Esophagus muscularis mucosa (tissue), 4 donors: ENCODE data around the gene TMEM9. TPM values are rescaled to one million over a fixed set of nuclear protein-coding genes. Genes with fewer than 3 reads are reported as not detected.
A peak's percentile ranks its signal among the peaks of the same experiment; 100 is the strongest.

Experiments
- DNase-seq: peaks from one replicate; pipeline ENCODE4 v3.0.0-alpha.2; 2017; ENCODE audit errors: extremely low spot score
- H3K27ac ChIP-seq, 4 donors: fragments of 200-600 bp; sonication (generic); replicated peaks in 1 of 4; 1 replicate in 3 of 4; 2 replicates in 1 of 4; pipeline ENCODE4 v1.5.1; 2016 to 2019; ENCODE audit warnings: mild to moderate bottlenecking in 1 of 4
- H3K27me3 ChIP-seq, 4 donors: fragments of 200-600 bp; sonication (generic); one replicate each; pipeline versions ENCODE4 v1.5.1 to v1.6.0; 2016 to 2019
- H3K36me3 ChIP-seq, 4 donors: fragments of 200-600 bp; sonication (generic); one replicate each; pipeline ENCODE4 v1.5.1; 2016 to 2019
- H3K4me1 ChIP-seq, 4 donors: fragments of 200-600 bp; sonication (generic); one replicate each; pipeline ENCODE4 v1.5.1; 2016 to 2019
- H3K4me3 ChIP-seq, 4 donors: fragments of 200-600 bp; sonication (generic); 1 replicate in 2 of 4; 2 replicates in 2 of 4; pipeline ENCODE4 v1.5.1; 2016 to 2019; ENCODE audit warnings: mild to moderate bottlenecking in 4 of 4, moderate library complexity in 1 of 4
- H3K9me3 ChIP-seq, 4 donors: fragments of 200-600 bp; sonication (generic); 1 replicate in 3 of 4; 2 replicates in 1 of 4; pipeline ENCODE4 v1.5.1; 2016 to 2019
- EP300 ChIP-seq: sonication (generic); formaldehyde crosslinking; IDR thresholded peaks from one replicate; pipeline ENCODE4 v1.6.1; 2017; ENCODE audit warnings: antibody characterized with exemption
- POLR2A ChIP-seq: fragments of 450-650 bp; IDR thresholded peaks from one replicate; pipeline ENCODE4 v1.6.1; 2017; ENCODE audit warnings: antibody characterized with exemption, moderate library complexity, mild to moderate bottlenecking, low read depth
- POLR2AphosphoS5 ChIP-seq, 2 donors: sonication (generic); formaldehyde crosslinking; IDR thresholded peaks; one replicate each; pipeline ENCODE4 v1.6.1; 2017; ENCODE audit warnings: antibody characterized with exemption in 2 of 2
- whole genome bisulfite sequencing: methylation state at CpG from one replicate; pipeline ENCODE4 v1.1.5; 2018; 5-methylcytosine and 5-hydroxymethylcytosine counted together
- intact Hi-C: fragments of 100-400 bp; cut with DNase I; formaldehyde crosslinking; loops from one replicate; pipeline ENCODE4 v1.15.1; 2023
- total RNA-seq, 4 donors: library from RNA; depleted of rRNA; stranded (reverse); fragments of >200 nt; gene quantifications; one replicate each; pipeline versions ENCODE4 v1.1.0 to v1.2.1, GENCODE V29; 2016
- TF ChIP-seq, protein P1 (sequence below), 3 experiments: fragments of 200-600 bp in 2 of 3; fragments of 450-650 bp in 1 of 3; sonication (generic) in 2 of 3; IDR thresholded peaks; one replicate each; pipeline ENCODE4 v1.5.1; 2017 to 2019; ENCODE audit warnings: antibody characterized with exemption in 3 of 3, mild to moderate bottlenecking in 2 of 3, moderate library complexity in 1 of 3

Gene TMEM9
- total RNA-seq, 4 donors from 2014 or later: 40.1 to 56.1 (median 49.5) TPM

DNA sequence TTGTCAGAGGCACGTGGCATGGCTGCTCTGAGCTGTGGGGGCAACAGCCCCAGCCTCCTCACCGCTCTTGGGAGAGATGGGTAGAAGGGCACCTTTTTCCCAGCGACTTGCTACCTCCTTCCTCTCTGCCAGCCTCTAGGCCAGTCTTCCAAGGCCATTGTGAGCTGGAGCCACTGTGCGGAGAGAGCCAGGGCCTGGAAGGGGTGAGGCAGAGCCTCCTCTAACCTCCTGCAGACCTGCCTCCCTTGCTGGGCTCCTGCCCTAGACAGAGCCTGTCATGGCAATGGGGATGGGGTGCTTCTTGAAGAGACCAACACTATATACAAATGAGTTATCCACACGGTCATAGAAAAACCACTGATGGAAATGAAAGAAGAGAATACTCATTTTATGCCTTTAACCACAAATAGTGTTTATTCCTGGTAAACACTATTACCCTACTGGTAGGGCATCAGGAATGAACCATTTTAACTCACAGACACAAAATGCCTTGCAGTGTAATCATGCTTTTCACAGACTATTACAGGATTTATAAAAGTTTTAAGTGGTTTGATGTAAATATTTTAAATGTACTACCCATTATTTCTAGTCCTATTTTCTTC lies 31.4 kb upstream of the TMEM9 start:
- DNase-seq: no peak
- intact Hi-C loops: no loop called here
- H3K27ac ChIP-seq: no peak overlapping the region
- no peaks in the 10 kb centered on the region for H3K36me3 ChIP-seq
- no peaks in the 10 kb centered on the region for H3K9me3 ChIP-seq
- H3K4me1 ChIP-seq: no peaks in the 10 kb centered on the region
- 87% methylated on average over 5 of the region's 5 CpGs for WGBS
- H3K27me3 ChIP-seq: peaks cover 0 to 3% (median 0%) of the 10 kb centered on the region in 4 donors
- TF ChIP-seq, protein P1, sequence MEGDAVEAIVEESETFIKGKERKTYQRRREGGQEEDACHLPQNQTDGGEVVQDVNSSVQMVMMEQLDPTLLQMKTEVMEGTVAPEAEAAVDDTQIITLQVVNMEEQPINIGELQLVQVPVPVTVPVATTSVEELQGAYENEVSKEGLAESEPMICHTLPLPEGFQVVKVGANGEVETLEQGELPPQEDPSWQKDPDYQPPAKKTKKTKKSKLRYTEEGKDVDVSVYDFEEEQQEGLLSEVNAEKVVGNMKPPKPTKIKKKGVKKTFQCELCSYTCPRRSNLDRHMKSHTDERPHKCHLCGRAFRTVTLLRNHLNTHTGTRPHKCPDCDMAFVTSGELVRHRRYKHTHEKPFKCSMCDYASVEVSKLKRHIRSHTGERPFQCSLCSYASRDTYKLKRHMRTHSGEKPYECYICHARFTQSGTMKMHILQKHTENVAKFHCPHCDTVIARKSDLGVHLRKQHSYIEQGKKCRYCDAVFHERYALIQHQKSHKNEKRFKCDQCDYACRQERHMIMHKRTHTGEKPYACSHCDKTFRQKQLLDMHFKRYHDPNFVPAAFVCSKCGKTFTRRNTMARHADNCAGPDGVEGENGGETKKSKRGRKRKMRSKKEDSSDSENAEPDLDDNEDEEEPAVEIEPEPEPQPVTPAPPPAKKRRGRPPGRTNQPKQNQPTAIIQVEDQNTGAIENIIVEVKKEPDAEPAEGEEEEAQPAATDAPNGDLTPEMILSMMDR (IDR thresholded peaks at IDR 0.05): no peak
- TF ChIP-seq POLR2A (no peak), EP300 (no peak), POLR2AphosphoS5 (IDR thresholded peaks at IDR 0.05) (no peak)
- no peak overlapping the region for H3K4me3 ChIP-seq

DNA sequence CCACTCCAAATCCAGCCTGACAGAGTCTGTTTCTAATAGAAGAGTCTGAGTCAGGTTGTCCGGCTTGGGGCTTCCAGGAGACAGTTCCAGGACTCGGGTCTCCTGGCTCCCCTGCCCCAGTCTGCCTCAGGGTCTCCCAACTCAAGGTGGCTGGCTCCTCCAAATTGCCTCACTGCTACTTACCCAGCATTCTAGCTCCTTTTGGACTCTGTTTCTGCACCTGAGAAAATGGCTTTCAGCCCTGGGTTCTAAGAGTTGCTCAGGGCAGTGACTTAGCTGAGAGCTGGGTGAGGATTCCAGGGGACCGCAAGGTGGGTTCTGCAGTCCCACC lies 30.8 kb upstream of the TMEM9 start:
- Histone ChIP-seq H3K27ac (no peak overlapping the region), H3K27me3 (no peaks in the 10 kb centered on the region), H3K4me1 (no peaks in the 10 kb centered on the region), H3K4me3 (no peak overlapping the region), H3K36me3 (no peaks in the 10 kb centered on the region), H3K9me3 (no peaks in the 10 kb centered on the region)
- intact Hi-C loops: no loop called here
- no peak for DNase-seq
- TF ChIP-seq EP300: no peak
- no peak for TF ChIP-seq POLR2A
- no peak for TF ChIP-seq POLR2AphosphoS5 (IDR thresholded peaks at IDR 0.05)
- TF ChIP-seq, protein P1 (IDR thresholded peaks at IDR 0.05): no peak
- 48% methylated on average over 3 of the region's 3 CpGs for WGBS

DNA sequence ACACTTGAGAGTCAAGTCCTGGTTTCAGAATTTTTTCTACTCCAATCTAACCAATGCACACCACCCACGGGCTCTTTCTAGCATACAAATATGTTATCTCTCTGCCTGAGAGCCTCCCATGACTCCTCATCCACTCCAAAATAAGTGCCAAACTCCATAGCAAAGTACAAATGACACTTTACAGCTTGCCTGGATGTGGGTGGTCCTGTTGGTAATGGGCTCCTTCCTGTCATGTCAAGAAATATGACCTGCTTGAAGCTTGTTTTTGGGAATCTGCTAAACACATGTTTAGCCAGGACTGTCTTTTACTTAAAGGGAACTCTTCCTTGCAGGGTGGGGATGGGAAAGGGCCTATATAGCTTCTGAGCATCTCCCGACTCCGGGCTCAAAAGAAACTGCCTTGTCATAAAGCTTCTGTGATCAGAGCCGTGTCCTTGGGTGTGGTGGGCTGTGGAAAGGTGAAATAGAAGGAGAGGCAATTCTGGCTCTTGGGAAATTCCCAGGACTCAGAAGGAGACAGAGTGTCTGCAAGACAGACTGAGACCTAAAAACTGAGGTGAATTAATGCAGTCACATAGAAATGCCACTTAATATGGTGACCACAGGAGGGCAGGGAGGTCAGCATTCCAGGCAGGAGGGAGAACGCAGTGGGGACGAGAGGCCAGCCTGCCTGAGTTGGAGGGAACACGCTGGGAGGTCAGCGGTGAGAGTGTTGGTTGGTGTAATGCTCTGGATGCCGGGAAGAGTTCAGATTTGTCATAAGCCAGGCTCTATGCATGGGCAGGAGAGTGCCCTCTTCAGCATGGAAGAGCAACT lies 30.2 kb upstream of the TMEM9 start:
- no peak overlapping the region for H3K27ac ChIP-seq
- TF ChIP-seq, protein P1 (IDR thresholded peaks at IDR 0.05): peak; percentile 16 to 59 (median 40)
- TF ChIP-seq POLR2AphosphoS5 (IDR thresholded peaks at IDR 0.05): no peak
- WGBS: 59% methylated on average over 9 of the region's 9 CpGs

DNA sequence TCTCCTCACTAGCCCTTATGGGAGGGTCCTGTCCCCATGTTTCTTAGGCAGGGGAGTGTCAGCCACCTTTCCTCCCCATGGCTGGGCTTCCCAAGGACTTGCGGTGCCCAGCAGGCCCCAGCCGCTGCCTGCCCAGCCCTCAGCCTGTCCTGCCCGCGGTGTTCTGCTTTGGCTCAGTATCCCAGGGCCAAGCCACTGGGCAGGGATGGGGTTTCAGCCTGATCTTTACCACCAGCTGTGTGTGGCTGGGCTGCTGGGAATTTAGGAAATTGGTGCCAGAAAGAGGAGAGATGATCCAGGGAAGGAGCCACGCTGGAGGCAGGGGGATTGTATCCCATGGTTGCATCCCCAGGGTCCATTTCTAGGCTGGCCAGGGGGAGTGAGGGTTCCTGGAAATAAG lies 29.5 kb upstream of the TMEM9 start:
- no peaks in the 10 kb centered on the region for H3K27me3 ChIP-seq
- TF ChIP-seq, protein P1 (IDR thresholded peaks at IDR 0.05): no peak
- no peak for TF ChIP-seq EP300
- TF ChIP-seq POLR2A: no peak
- H3K4me3 ChIP-seq: no peak overlapping the region
- no peak for DNase-seq
- intact Hi-C loops: no loop called here
- H3K4me1 ChIP-seq: no peaks in the 10 kb centered on the region
- 50% methylated on average over 1 of the region's 5 CpGs for WGBS
- no peaks in the 10 kb centered on the region for H3K9me3 ChIP-seq
- H3K36me3 ChIP-seq: no peaks in the 10 kb centered on the region
- no peak overlapping the region for H3K27ac ChIP-seq

More for the DNA sequence above, 30.2 kb upstream of the TMEM9 start:
- no peak overlapping the region for H3K4me3 ChIP-seq
- H3K27me3 ChIP-seq: no peaks in the 10 kb centered on the region
- intact Hi-C loops: no loop called here
- H3K36me3 ChIP-seq: no peaks in the 10 kb centered on the region
- H3K9me3 ChIP-seq: no peaks in the 10 kb centered on the region
- H3K4me1 ChIP-seq: no peaks in the 10 kb centered on the region
- no peak for DNase-seq
